Upper lobe of left lung (tissue), 6 donors: ENCODE results near the gene MARCHF3. TPM values are rescaled to one million over a fixed set of nuclear protein-coding genes. Genes with fewer than 3 reads are reported as not detected.
A peak's percentile ranks its signal among the peaks of the same experiment; 100 is the strongest.

ENCODE experiments used
- ATAC-seq, 2 donors: fragments of 200-7000 bp; cut with Tn5 transposase; one replicate each; pipeline ENCODE4 v1.9.1; 2022; ENCODE audit warnings: mild to moderate bottlenecking in 2 of 2, moderate library complexity in 2 of 2; ENCODE audit not compliant: low FRiP score in 2 of 2
- DNase-seq, 2 donors: peaks; one replicate each; pipeline ENCODE4 v3.0.0-alpha.2; 2019 to 2020
- H3K27ac ChIP-seq, 4 donors: fragments of 200-600 bp; sonication (generic); one replicate each; pipeline ENCODE4 v1.5.1; 2016 to 2019
- H3K27me3 ChIP-seq, 4 donors: fragments of 200-600 bp; sonication (generic); one replicate each; pipeline ENCODE4 v1.5.1; 2017 to 2019
- H3K36me3 ChIP-seq, 4 donors: fragments of 200-600 bp; sonication (generic); one replicate each; pipeline ENCODE4 v1.5.1; 2016 to 2019
- H3K4me1 ChIP-seq, 4 donors: fragments of 200-600 bp; sonication (generic); one replicate each; pipeline ENCODE4 v1.5.1; 2018 to 2019
- H3K4me3 ChIP-seq, 4 donors: fragments of 200-600 bp; sonication (generic); one replicate each; pipeline ENCODE4 v1.5.1; 2017 to 2019; ENCODE audit warnings: mild to moderate bottlenecking in 2 of 4, moderate library complexity in 1 of 4
- H3K9me3 ChIP-seq, 4 donors: fragments of 200-600 bp; sonication (generic); one replicate each; pipeline ENCODE4 v1.5.1; 2018 to 2019
- CTCF ChIP-seq, 6 experiments: fragments of 450-650 bp in 4 of 6; fragments of 200-600 bp in 2 of 6; sonication (generic) in 2 of 6; IDR thresholded peaks; one replicate each; pipeline ENCODE4 v1.5.1; 2016 to 2019; ENCODE audit warnings: antibody characterized with exemption in 6 of 6
- EP300 ChIP-seq, 4 donors: sonication (generic); formaldehyde crosslinking; IDR thresholded peaks; one replicate each; pipeline ENCODE4 v1.5.1; 2017; ENCODE audit warnings: antibody characterized with exemption in 4 of 4, control low read depth in 2 of 4
- POLR2A ChIP-seq, 4 donors: fragments of 450-650 bp; IDR thresholded peaks; one replicate each; pipeline ENCODE4 v1.5.1; 2016 to 2017; ENCODE audit warnings: antibody characterized with exemption in 4 of 4, mild to moderate bottlenecking in 2 of 4
- POLR2AphosphoS5 ChIP-seq, 2 donors: sonication (generic); formaldehyde crosslinking; IDR thresholded peaks; one replicate each; pipeline ENCODE4 v1.5.1; 2017; ENCODE audit warnings: antibody characterized with exemption in 2 of 2
- WGBS, 2 donors: methylation state at CpG; one replicate each; pipeline ENCODE4 v1.1.5; 2017 to 2018; 5-methylcytosine and 5-hydroxymethylcytosine counted together
- total RNA-seq, 6 donors: library from RNA; depleted of rRNA in 4 of 6; stranded (reverse); fragments of >200 nt in 4 of 6; gene quantifications; one replicate each; pipeline versions ENCODE4 v1.1.0 to v1.2.1, GENCODE V29; 2016 to 2021
- donor health status: DM: no; HTN: no; CAD: no; lungs with moderate emphysema.
- donor health status: DM: no; HTN: yes; CAD: no; lungs with severe emphysema.

Gene MARCHF3
- total RNA-seq, 6 donors from 2014 or later: 2.1 to 16.2 (median 6.7) TPM

- Histone ChIP-seq H3K9me3 (no peaks in the 10 kb centered on the region), H3K27ac (no peak overlapping the region), H3K36me3 (no peaks in the 10 kb centered on the region), H3K4me3 (no peak overlapping the region), H3K27me3 (no peaks in the 10 kb centered on the region), H3K4me1 (peaks cover 0 to 1% (median under 1%) of the 10 kb centered on the region in 4 donors)
- no peak for ATAC-seq
- WGBS, 2 donors: 88 to 94% methylated on average over 4 of the region's 4 CpGs
- TF ChIP-seq EP300 (IDR thresholded peaks at IDR 0.05) (no peak), POLR2AphosphoS5 (IDR thresholded peaks at IDR 0.05) (no peak), CTCF (IDR thresholded peaks at IDR 0.05) (no peak), POLR2A (IDR thresholded peaks at IDR 0.05) (no peak)
- DNase-seq: no peak
Observed at GRCh38 chr5:126978258-126978657, 52.1 kb downstream of the MARCHF3 start.

DNA sequence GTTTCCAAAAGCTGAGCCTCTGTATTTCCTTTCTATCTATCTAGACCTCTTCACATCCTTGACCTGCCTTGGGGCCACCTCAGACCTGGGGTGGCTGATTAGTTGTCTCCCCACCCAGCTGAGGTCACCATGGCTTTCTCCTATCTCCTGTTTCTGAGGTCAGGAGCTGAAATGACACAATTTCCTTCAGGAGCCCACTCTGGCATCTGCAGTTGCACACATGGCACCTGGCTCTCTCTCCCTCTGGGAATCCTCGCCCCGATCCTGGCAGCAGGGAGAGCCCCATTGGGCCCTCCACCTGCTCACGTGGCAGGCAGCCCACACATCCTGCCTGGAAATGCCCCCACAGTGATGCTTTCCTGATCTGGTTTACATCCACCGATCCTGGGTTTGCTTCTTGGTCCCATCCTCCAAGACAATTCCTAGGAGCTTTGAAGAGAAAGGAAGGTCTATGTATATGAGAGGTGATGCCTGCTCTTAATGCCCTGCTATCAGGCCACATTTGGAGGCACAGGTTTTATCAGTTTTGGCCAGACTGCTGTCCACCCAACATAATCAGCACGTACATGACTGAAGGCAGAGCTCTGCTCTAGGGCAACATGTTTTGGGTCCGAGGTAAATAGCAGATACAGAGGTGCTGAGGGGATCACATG, 53.7 kb downstream of the MARCHF3 start:
- Histone ChIP-seq H3K27me3 (no peaks in the 10 kb centered on the region), H3K36me3 (no peaks in the 10 kb centered on the region), H3K4me3 (no peak overlapping the region), H3K27ac (no peak overlapping the region), H3K9me3 (no peaks in the 10 kb centered on the region), H3K4me1 (peaks cover 6 to 17% (median 11%) of the 10 kb centered on the region in 4 donors)
- WGBS, 2 donors: 87 to 90% methylated on average over 5 to 6 of the region's 6 CpGs
- DNase-seq: peak in 1 of 2 donors; percentile 29
- ATAC-seq: no peak
- TF ChIP-seq POLR2AphosphoS5 (IDR thresholded peaks at IDR 0.05) (no peak), CTCF (IDR thresholded peaks at IDR 0.05) (no peak), POLR2A (IDR thresholded peaks at IDR 0.05) (no peak), EP300 (IDR thresholded peaks at IDR 0.05) (no peak)

- H3K27me3 ChIP-seq: no peaks in the 10 kb centered on the region
- no peaks in the 10 kb centered on the region for H3K9me3 ChIP-seq
- DNase-seq: no peak
- H3K4me1 ChIP-seq: peaks cover 10 to 25% (median 18%) of the 10 kb centered on the region in 4 donors
- no peak overlapping the region for H3K27ac ChIP-seq
- H3K36me3 ChIP-seq: no peaks in the 10 kb centered on the region
- TF ChIP-seq EP300 (IDR thresholded peaks at IDR 0.05) (no peak), POLR2AphosphoS5 (IDR thresholded peaks at IDR 0.05) (no peak), POLR2A (IDR thresholded peaks at IDR 0.05) (no peak), CTCF (IDR thresholded peaks at IDR 0.05) (no peak)
- no peak for ATAC-seq
- no peak overlapping the region for H3K4me3 ChIP-seq
Observed at GRCh38 chr5:126975796-126976195, 54.6 kb downstream of the MARCHF3 start.

DNA sequence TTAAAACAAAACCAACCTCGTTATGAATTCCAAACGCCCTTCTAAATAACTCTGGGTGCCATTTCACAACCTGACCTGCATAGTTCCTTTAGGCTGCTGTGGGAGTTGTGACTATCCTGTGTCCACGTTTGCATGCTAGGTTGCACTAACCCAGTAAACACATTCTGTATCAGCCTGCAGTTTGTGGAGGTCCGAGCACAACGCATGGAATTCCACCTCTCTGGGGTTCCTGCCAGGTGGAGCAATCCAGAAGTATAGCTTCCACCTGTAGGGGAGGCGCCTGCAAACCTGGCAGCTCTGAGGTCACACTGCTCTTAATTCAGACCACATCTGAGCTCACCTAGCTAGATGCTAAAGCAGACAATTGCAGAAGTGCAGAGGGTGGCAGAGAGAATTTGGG, 57.2 kb downstream of the MARCHF3 start:
- H3K27ac ChIP-seq: no peak overlapping the region
- ATAC-seq (no peak), DNase-seq (no peak)
- no peaks in the 10 kb centered on the region for H3K27me3 ChIP-seq
- H3K4me1 ChIP-seq: peaks cover 15 to 34% (median 23%) of the 10 kb centered on the region in 4 donors
- no peaks in the 10 kb centered on the region for H3K9me3 ChIP-seq
- H3K36me3 ChIP-seq: no peaks in the 10 kb centered on the region
- no peak overlapping the region for H3K4me3 ChIP-seq
- 68 to 71% methylated on average over 5 to 6 of the region's 6 CpGs for WGBS, 2 donors
- TF ChIP-seq CTCF (IDR thresholded peaks at IDR 0.05): no peak
- no peak for TF ChIP-seq POLR2A (IDR thresholded peaks at IDR 0.05)
- TF ChIP-seq POLR2AphosphoS5 (IDR thresholded peaks at IDR 0.05): no peak
